MM.1S (cell line): ENCODE results near the gene ADAMTSL3.

Experiments used
- DNase-seq: peaks from one replicate; pipeline ENCODE4 v3.0.0-alpha.2; 2015
- H2AFZ ChIP-seq: fragments of 300-600 bp; sonication (generic); 2 replicates; pipeline ENCODE4 v1.6.0; 2016; ENCODE audit warnings: antibody characterized with exemption, low read length
- H3F3A ChIP-seq: fragments of 300-600 bp; sonication (generic); 2 replicates; pipeline ENCODE4 v1.6.1; 2016; ENCODE audit warnings: mild to moderate bottlenecking, antibody characterized with exemption, low read length, moderate library complexity, mixed read lengths; ENCODE audit not compliant: insufficient read depth
- H3K27ac ChIP-seq: fragments of 300-600 bp; sonication (generic); 2 replicates; pipeline ENCODE4 v1.5.1; 2016; ENCODE audit warnings: mild to moderate bottlenecking, low read length
- H3K27me3 ChIP-seq: fragments of 300-600 bp; sonication (generic); replicated peaks from 2 replicates; pipeline ENCODE4 v1.6.0; 2016; ENCODE audit warnings: low read length; ENCODE audit not compliant: insufficient read depth
- H3K36me3 ChIP-seq: fragments of 300-600 bp; sonication (generic); replicated peaks from 2 replicates; pipeline ENCODE4 v1.6.1; 2016; ENCODE audit warnings: mild to moderate bottlenecking, low read length, mixed read lengths; ENCODE audit not compliant: insufficient read depth
- H3K4me1 ChIP-seq: fragments of 300-600 bp; sonication (generic); 2 replicates; pipeline ENCODE4 v1.6.1; 2016; ENCODE audit warnings: low read length, mixed read lengths
- H3K4me2 ChIP-seq: fragments of 300-600 bp; sonication (generic); 2 replicates; pipeline ENCODE4 v1.6.0; 2016; ENCODE audit warnings: low read depth, low read length
- H3K4me3 ChIP-seq: fragments of 300-600 bp; sonication (generic); 2 replicates; pipeline ENCODE4 v1.5.1; 2016; ENCODE audit warnings: low read length, mixed read lengths
- H3K79me2 ChIP-seq: fragments of 300-600 bp; sonication (generic); 2 replicates; pipeline ENCODE4 v1.6.1; 2016; ENCODE audit warnings: mixed run types, low read length, mixed read lengths
- H3K9ac ChIP-seq: fragments of 300-600 bp; sonication (generic); 2 replicates; pipeline ENCODE4 v1.6.1; 2016; ENCODE audit warnings: low read length, mixed read lengths
- H3K9me2 ChIP-seq: fragments of 300-600 bp; sonication (generic); replicated peaks from 2 replicates; pipeline ENCODE4 v1.6.1; 2016; ENCODE audit warnings: mild to moderate bottlenecking, low read length, mixed read lengths; ENCODE audit not compliant: insufficient read depth
- H3K9me3 ChIP-seq: fragments of 300-600 bp; sonication (generic); replicated peaks from 2 replicates; pipeline ENCODE4 v1.6.1; 2016; ENCODE audit warnings: mild to moderate bottlenecking, low read length, mixed read lengths; ENCODE audit not compliant: insufficient read depth
- H4K20me1 ChIP-seq: fragments of 300-600 bp; sonication (generic); 2 replicates; pipeline ENCODE4 v1.6.1; 2016; ENCODE audit warnings: mild to moderate bottlenecking, low read length, moderate library complexity, mixed read lengths; ENCODE audit not compliant: insufficient read depth
- EZH2 ChIP-seq: fragments of 300-600 bp; sonication (generic); optimal IDR thresholded peaks from 2 replicates; pipeline ENCODE3; 2017; ENCODE audit warnings: low read depth, mild to moderate bottlenecking, antibody characterized with exemption, low read length, mixed read lengths
- EZH2phosphoT487 ChIP-seq: fragments of 300-600 bp; sonication (generic); IDR thresholded peaks from 2 replicates; pipeline ENCODE4 v1.6.1; 2018; ENCODE audit warnings: antibody characterized with exemption, low read length
- TF ChIP-seq, protein P1 (sequence below): fragments of 300-600 bp; sonication (generic); IDR thresholded peaks from 2 replicates; pipeline ENCODE4 v1.5.1; 2016; ENCODE audit warnings: antibody characterized with exemption, low read length, mixed read lengths

ADAMTSL3 gene

DNA sequence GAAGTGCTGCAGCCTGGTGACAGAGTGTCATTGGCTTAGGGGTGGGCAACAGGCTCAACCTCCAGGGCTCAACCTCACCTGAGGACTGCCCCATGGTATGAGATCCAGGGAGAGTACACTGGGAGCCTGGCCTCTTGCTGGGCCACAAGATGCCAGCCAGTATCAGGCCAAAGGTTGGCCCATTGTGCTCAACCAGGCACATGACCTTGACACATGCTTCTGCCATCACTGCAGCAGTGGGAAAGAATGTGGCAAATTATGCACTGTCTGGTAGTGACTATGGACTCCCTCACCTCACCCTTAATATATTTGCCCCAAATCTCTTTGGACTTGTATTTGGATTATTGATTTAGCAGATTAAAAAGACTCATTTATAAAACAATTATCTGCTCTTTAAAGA lies 347.7 kb downstream of the ADAMTSL3 start:
- H3K27me3 ChIP-seq: no peaks in the 10 kb centered on the region
- no peaks in the 10 kb centered on the region for H3K9me3 ChIP-seq
- DNase-seq: no peak
- H3K79me2 ChIP-seq: no peaks in the 10 kb centered on the region
- no peak overlapping the region for H3K9ac ChIP-seq
- H4K20me1 ChIP-seq: no peaks in the 10 kb centered on the region
- no peak overlapping the region for H2AFZ ChIP-seq
- H3K36me3 ChIP-seq: no peaks in the 10 kb centered on the region
- no peak overlapping the region for H3K27ac ChIP-seq
- no peaks in the 10 kb centered on the region for H3K4me1 ChIP-seq
- TF ChIP-seq EZH2phosphoT487 (no peak), EZH2 (no peak)
- TF ChIP-seq, protein P1, sequence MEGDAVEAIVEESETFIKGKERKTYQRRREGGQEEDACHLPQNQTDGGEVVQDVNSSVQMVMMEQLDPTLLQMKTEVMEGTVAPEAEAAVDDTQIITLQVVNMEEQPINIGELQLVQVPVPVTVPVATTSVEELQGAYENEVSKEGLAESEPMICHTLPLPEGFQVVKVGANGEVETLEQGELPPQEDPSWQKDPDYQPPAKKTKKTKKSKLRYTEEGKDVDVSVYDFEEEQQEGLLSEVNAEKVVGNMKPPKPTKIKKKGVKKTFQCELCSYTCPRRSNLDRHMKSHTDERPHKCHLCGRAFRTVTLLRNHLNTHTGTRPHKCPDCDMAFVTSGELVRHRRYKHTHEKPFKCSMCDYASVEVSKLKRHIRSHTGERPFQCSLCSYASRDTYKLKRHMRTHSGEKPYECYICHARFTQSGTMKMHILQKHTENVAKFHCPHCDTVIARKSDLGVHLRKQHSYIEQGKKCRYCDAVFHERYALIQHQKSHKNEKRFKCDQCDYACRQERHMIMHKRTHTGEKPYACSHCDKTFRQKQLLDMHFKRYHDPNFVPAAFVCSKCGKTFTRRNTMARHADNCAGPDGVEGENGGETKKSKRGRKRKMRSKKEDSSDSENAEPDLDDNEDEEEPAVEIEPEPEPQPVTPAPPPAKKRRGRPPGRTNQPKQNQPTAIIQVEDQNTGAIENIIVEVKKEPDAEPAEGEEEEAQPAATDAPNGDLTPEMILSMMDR: no peak
- H3K4me2 ChIP-seq: no peak overlapping the region
- H3F3A ChIP-seq: no peaks in the 10 kb centered on the region
- no peaks in the 10 kb centered on the region for H3K9me2 ChIP-seq
- no peak overlapping the region for H3K4me3 ChIP-seq

DNA sequence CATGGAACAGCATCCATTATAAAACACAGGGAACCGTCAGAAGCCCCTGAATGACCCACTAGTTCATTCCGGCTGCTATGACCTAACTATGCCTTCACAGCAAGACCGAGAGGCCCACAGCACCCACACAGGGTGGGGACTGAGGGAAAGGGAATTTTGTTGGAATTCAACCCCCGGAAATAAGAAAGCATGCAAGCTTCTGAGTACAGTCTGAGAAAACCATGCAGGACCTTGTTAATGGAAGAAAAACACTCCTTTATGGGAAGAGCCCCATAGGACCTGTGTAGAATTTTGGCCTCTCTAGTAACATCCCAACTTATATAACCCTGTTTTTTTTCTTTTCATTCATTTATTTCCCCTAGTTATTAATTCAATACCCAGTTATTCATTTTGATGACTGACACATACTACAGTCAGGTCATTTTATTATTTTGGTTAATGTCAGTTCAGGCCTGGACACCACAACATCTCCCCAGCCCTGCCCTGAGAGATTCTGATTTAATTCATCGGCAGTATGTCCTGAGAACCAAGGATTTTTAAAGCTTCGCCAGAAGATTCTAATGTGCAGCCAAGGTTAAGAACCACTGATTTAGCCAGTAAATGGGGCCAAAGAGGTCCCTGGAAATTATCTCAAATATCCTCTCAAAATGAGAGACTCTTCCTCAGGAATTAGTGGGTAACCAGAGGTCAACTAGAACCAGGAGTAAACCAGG lies 350.0 kb downstream of the ADAMTSL3 start:
- Histone ChIP-seq H3K9me2 (no peaks in the 10 kb centered on the region), H3K9ac (no peak overlapping the region), H3K9me3 (no peaks in the 10 kb centered on the region), H3F3A (no peaks in the 10 kb centered on the region), H3K79me2 (no peaks in the 10 kb centered on the region), H3K36me3 (no peaks in the 10 kb centered on the region), H3K4me2 (no peak overlapping the region), H3K27ac (no peak overlapping the region), H3K4me1 (no peaks in the 10 kb centered on the region), H4K20me1 (no peaks in the 10 kb centered on the region), H3K4me3 (no peak overlapping the region), H3K27me3 (no peaks in the 10 kb centered on the region), H2AFZ (no peak overlapping the region)
- DNase-seq: no peak
- TF ChIP-seq EZH2 (no peak), EZH2phosphoT487 (no peak)
- TF ChIP-seq, protein P1: no peak

DNA sequence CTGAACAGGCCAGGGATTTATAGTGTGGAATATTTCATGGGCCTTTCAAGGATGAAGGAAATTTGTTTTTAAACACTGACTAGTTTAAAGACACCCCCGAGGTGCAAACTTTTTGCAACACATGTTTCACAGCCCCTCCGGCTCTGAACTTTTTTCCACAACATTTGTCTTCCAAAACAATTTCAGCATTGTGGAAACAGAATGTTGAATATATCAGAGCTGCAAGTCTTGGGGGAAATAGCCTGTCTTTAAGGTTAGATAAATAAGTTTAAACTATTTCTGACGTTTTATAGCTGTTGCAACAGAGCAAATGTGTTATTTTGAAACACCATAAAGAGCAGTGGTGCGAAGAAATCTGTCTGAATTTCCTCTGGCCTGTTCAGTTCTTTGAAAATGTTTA lies 352.5 kb downstream of the ADAMTSL3 start:
- no peaks in the 10 kb centered on the region for H3K4me1 ChIP-seq
- H3K9me3 ChIP-seq: no peaks in the 10 kb centered on the region
- no peaks in the 10 kb centered on the region for H3K79me2 ChIP-seq
- no peak overlapping the region for H3K4me2 ChIP-seq
- H3K9me2 ChIP-seq: no peaks in the 10 kb centered on the region
- H3F3A ChIP-seq: no peaks in the 10 kb centered on the region
- H3K4me3 ChIP-seq: no peak overlapping the region
- no peaks in the 10 kb centered on the region for H3K27me3 ChIP-seq
- TF ChIP-seq, protein P1: no peak
- no peak for TF ChIP-seq EZH2
- no peak for TF ChIP-seq EZH2phosphoT487
- H3K36me3 ChIP-seq: no peaks in the 10 kb centered on the region
- H2AFZ ChIP-seq: no peak overlapping the region
- no peak overlapping the region for H3K9ac ChIP-seq
- no peak overlapping the region for H3K27ac ChIP-seq
- no peaks in the 10 kb centered on the region for H4K20me1 ChIP-seq
- no peak for DNase-seq
